OCI-LY1 (cell line): Measurements from ENCODE around the gene AHCYL1.
A peak's percentile ranks its signal among the peaks of the same experiment; 100 is the strongest.

Experiments used
- H2AFZ ChIP-seq: fragments of 200-600 bp; sonication (generic), shearing (Covaris generic); 2 replicates; pipeline ENCODE4 v1.6.0; 2014; ENCODE audit warnings: antibody characterized with exemption, mild to moderate bottlenecking, low read length
- H3F3A ChIP-seq: fragments of 200-600 bp; sonication (generic), shearing (Covaris generic); 2 replicates; pipeline ENCODE4 v1.6.0; 2014; ENCODE audit warnings: mild to moderate bottlenecking, antibody characterized with exemption, low read length, moderate library complexity; ENCODE audit not compliant: insufficient read depth
- H3K27ac ChIP-seq: fragments of 200-600 bp; sonication (generic); 2 replicates; pipeline ENCODE4 v1.5.1; 2014; ENCODE audit warnings: low read length, mixed run types, mild to moderate bottlenecking, low read depth; ENCODE audit not compliant: poor library complexity, severe bottlenecking
- H3K27me3 ChIP-seq: fragments of 200-600 bp; sonication (generic); 2 replicates; pipeline ENCODE4 v1.6.0; 2014; ENCODE audit warnings: antibody characterized with exemption, mild to moderate bottlenecking, low read length, moderate library complexity; ENCODE audit not compliant: insufficient read depth
- H3K36me3 ChIP-seq: fragments of 200-600 bp; sonication (generic); 2 replicates; pipeline ENCODE4 v1.6.1; 2014; ENCODE audit warnings: mild to moderate bottlenecking, antibody characterized with exemption, low read length, moderate library complexity, mixed read lengths; ENCODE audit not compliant: insufficient read depth
- H3K4me1 ChIP-seq: fragments of 200-600 bp; sonication (generic); 2 replicates; pipeline ENCODE4 v1.5.1; 2014; ENCODE audit warnings: mild to moderate bottlenecking, low read length, moderate library complexity; ENCODE audit not compliant: insufficient read depth, severe bottlenecking
- H3K4me2 ChIP-seq: fragments of 200-600 bp; sonication (generic), shearing (Covaris generic); 2 replicates; pipeline ENCODE4 v1.6.1; 2014; ENCODE audit warnings: low read length
- H3K4me3 ChIP-seq: fragments of 200-600 bp; sonication (generic); 2 replicates; pipeline ENCODE4 v1.5.1; 2014; ENCODE audit warnings: low read length, low read depth, mild to moderate bottlenecking, mixed read lengths; ENCODE audit not compliant: poor library complexity, severe bottlenecking
- H3K79me2 ChIP-seq: fragments of 200-600 bp; shearing (Covaris generic); 2 replicates; pipeline ENCODE4 v1.6.1; 2016; ENCODE audit warnings: mixed run types, low read length, mixed read lengths; ENCODE audit not compliant: insufficient read depth
- H3K9ac ChIP-seq: fragments of 200-600 bp; sonication (generic), shearing (Covaris generic); 2 replicates; pipeline ENCODE4 v1.6.1; 2014; ENCODE audit warnings: mild to moderate bottlenecking, low read length, mixed read lengths
- H3K9me2 ChIP-seq: fragments of 200-600 bp; sonication (generic), shearing (Covaris generic); 2 replicates; pipeline ENCODE4 v1.6.1; 2014; ENCODE audit warnings: low read depth, mild to moderate bottlenecking, low read length, mixed read lengths
- H3K9me3 ChIP-seq: fragments of 200-600 bp; shearing (Covaris generic); 2 replicates; pipeline ENCODE4 v1.6.1; 2014; ENCODE audit warnings: low read length, mixed read lengths
- H4K20me1 ChIP-seq: fragments of 200-600 bp; sonication (generic), shearing (Covaris generic); 2 replicates; pipeline ENCODE4 v1.6.0; 2016; ENCODE audit warnings: mild to moderate bottlenecking, low read length; ENCODE audit not compliant: insufficient read depth
- EZH2 ChIP-seq: fragments of 200-600 bp; sonication (generic), shearing (Covaris generic); IDR thresholded peaks from 2 replicates; pipeline ENCODE4 v1.8.0; 2017; ENCODE audit warnings: borderline replicate concordance, mixed run types, mild to moderate bottlenecking, antibody characterized with exemption, low read length, moderate library complexity, mixed read lengths
- TF ChIP-seq, protein P1 (sequence below): fragments of 200-600 bp; sonication (generic), shearing (Covaris generic); IDR thresholded peaks from 2 replicates; pipeline ENCODE4 v1.5.1; 2017; ENCODE audit warnings: mild to moderate bottlenecking, antibody characterized with exemption, low read length, moderate library complexity, mixed read lengths

AHCYL1 gene

DNA sequence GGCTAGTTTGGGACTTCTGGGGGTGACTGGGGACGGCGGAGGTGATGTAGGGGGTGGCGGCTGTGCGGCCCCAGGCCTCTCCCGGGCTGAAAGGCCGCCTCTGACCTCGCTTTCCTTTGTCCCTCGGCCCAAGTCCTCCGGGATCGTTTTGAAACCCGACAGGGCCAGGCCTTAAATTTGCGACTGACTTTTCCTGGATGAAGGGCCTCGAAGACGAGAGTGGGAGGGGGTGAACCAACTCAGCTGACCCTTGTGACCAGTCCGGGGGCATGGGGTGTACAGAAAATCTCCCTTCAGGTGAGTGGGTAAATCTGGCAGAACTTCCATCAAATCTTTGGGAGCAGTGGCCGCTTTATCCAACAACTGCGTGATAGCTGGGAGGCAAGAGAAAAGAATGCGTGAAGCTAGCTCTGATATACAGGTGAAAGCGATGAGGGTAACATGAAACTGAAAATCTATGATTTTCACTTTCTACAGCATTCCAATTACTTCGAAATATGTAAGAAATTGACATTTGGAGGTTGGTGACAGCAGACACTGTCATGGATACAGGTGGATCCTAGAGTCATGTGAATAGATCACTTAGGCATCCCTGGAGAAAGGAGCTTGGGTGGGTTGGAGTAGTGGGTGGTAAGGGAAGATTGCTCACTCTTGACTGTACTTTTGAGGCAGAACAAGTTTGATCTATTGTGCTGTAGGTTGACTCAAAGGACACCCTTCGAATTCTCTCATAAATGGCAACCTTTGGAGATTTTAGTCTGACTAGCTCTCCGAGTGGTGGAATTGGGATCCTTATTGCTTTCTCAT lies 885 bp downstream of the AHCYL1 start:
- no peaks in the 10 kb centered on the region for H3K27me3 ChIP-seq
- H3K4me1 ChIP-seq = peaks cover 29% of the 10 kb centered on the region
- H3K9me2 ChIP-seq = no peaks in the 10 kb centered on the region
- peak overlapping the region; percentile 98 for H3K4me3 ChIP-seq
- no peaks in the 10 kb centered on the region for H4K20me1 ChIP-seq
- H3K36me3 ChIP-seq = no peaks in the 10 kb centered on the region
- H2AFZ ChIP-seq = no peak overlapping the region
- peaks cover 18% of the 10 kb centered on the region for H3K79me2 ChIP-seq
- TF ChIP-seq, protein P1, sequence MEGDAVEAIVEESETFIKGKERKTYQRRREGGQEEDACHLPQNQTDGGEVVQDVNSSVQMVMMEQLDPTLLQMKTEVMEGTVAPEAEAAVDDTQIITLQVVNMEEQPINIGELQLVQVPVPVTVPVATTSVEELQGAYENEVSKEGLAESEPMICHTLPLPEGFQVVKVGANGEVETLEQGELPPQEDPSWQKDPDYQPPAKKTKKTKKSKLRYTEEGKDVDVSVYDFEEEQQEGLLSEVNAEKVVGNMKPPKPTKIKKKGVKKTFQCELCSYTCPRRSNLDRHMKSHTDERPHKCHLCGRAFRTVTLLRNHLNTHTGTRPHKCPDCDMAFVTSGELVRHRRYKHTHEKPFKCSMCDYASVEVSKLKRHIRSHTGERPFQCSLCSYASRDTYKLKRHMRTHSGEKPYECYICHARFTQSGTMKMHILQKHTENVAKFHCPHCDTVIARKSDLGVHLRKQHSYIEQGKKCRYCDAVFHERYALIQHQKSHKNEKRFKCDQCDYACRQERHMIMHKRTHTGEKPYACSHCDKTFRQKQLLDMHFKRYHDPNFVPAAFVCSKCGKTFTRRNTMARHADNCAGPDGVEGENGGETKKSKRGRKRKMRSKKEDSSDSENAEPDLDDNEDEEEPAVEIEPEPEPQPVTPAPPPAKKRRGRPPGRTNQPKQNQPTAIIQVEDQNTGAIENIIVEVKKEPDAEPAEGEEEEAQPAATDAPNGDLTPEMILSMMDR = no peak
- TF ChIP-seq EZH2 = no peak
- H3K4me2 ChIP-seq = peak overlapping the region; percentile 99
- no peaks in the 10 kb centered on the region for H3K9me3 ChIP-seq
- H3K27ac ChIP-seq = no peak overlapping the region
- H3K9ac ChIP-seq = peak overlapping the region; percentile 98
- H3F3A ChIP-seq = no peaks in the 10 kb centered on the region

DNA sequence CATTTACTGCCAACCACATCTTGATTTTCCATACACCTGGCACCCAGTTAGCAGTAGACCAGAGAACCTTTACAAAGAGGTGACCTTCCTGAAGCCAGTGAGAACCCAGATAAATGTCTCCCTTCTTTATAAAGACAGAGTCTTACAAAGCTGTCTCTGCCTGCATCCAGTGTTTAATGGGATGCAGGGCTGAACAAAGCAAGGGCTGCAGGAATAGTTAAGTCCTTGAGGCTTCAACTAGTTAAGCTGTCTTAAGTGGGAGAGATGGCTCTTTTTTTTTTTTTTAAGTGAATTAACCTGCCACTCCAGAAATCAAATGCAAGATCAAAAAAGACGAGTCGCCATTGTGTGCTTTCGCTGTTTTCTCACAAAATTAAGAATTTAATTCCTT lies 1.5 kb downstream of the AHCYL1 start:
- no peaks in the 10 kb centered on the region for H4K20me1 ChIP-seq
- H3K4me1 ChIP-seq = peaks cover 29% of the 10 kb centered on the region
- H3K27me3 ChIP-seq = no peaks in the 10 kb centered on the region
- H3K27ac ChIP-seq = no peak overlapping the region
- H3K9me2 ChIP-seq = no peaks in the 10 kb centered on the region
- no peak for TF ChIP-seq EZH2
- TF ChIP-seq, protein P1 = no peak
- peak overlapping the region; percentile 99 for H3K4me2 ChIP-seq
- no peaks in the 10 kb centered on the region for H3F3A ChIP-seq
- peaks cover 18% of the 10 kb centered on the region for H3K79me2 ChIP-seq
- H3K4me3 ChIP-seq = peak overlapping the region; percentile 98
- no peaks in the 10 kb centered on the region for H3K9me3 ChIP-seq
- H3K9ac ChIP-seq = peak overlapping the region; percentile 98
- H3K36me3 ChIP-seq = no peaks in the 10 kb centered on the region
- H2AFZ ChIP-seq = no peak overlapping the region

DNA sequence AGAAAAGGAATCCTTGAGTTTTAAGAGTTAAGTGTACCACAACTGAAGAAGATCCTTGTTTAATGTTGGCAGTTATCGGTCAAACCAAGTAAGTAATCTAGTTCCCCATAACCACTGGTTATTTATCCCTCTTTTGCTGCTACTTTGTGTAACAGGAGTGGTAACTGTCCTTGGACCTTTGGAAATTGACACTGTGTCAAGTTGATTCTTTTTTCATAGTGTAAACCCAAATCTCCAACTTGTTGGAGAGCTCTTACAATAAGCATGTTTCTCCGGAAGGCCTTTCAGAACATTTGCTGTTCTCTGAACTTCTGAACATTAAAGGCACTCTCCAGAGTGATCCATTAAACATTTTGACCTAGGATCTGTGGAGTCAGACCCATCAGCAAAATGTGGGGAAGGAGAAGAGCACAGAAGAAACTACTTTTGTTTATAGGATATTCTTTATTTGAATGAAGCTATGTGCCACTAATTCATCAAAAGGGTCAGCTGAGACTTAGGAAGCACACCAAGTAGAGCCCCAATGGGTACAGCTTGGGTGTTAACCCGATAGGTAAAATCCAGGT lies 3.9 kb downstream of the AHCYL1 start:
- TF ChIP-seq EZH2 = no peak
- TF ChIP-seq, protein P1 = no peak
- Histone ChIP-seq H3K27ac (no peak overlapping the region), H3K27me3 (no peaks in the 10 kb centered on the region), H3K9ac (no peak overlapping the region), H3K4me2 (no peak overlapping the region), H3K9me2 (no peaks in the 10 kb centered on the region), H3K4me3 (no peak overlapping the region), H3K36me3 (no peaks in the 10 kb centered on the region), H3K4me1 (peaks cover 29% of the 10 kb centered on the region), H3K79me2 (peaks cover 18% of the 10 kb centered on the region), H3K9me3 (no peaks in the 10 kb centered on the region), H3F3A (no peaks in the 10 kb centered on the region), H4K20me1 (no peaks in the 10 kb centered on the region), H2AFZ (no peak overlapping the region)
